ENCODE measurements around the gene CRMP1. TPM values are rescaled to one million over a fixed set of nuclear protein-coding genes. Genes with fewer than 3 reads are reported as not detected.

CRMP1 gene
- total and polyA plus RNA-seq, 9 of the 15 experiments (the other 6 are each of a cell fraction or from before 2014, with no cell fraction given) = 0.03 to 0.04 TPM; not detected in 7

DNA sequence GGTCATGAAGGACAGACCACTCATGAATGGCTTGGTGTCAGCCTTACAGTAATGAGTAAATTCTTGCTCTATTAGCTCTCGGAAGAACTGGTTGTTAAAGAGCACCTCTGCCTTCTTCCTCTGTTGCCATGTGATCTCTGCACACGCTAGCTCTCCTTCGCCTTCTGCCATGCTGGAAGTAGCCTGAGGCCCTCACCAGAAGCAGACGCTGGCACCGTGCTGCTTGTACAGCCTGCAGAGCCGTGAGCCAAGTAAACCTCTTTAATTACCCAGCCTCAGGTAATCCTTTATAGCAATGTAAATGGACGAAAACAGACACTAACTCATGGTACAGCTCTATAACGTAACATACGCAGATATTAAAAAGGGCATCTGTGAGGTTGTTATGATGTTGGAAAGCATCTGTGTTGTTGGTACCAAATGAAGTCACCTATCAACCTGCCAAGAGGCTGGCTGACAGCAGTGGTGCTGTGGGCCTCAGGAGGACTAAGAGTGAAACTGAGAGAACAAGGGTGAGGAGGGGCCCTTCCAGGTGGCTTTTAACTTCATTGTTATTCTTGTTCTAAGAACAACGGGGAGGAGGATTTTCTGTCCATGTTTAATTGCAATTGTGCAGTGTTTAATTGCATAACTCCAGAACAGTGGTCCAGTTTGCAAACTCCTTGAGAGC, 69.2 kb downstream of the CRMP1 start:
- WGBS (ENCODE audit: insufficient coverage, low coverage, missing lambda C conversion rate) = 21% methylated on average over 10 of the region's 10 CpGs
- in situ Hi-C loops (cut with MboI) = loop anchor here (25.0 kb wide), 1 partner anchor 1336 kb away; no protein-coding TSS in a partner anchor

More for the DNA sequence above, 69.2 kb downstream of the CRMP1 start:
- Histone ChIP-seq H4K20me1 (replicated peaks; ENCODE audit: control insufficient read depth, insufficient read depth, low read length) (no peaks in the 10 kb centered on the region; the same call in 1 of the 2 replicates), H3K27me3 (ENCODE audit: control insufficient read depth in 2 of 2, insufficient read depth in 2 of 2, low read length in 2 of 2) (peaks cover 6 to 12% of the 10 kb centered on the region in 2 experiments; a peak in 2 of 5 replicates), H3K36me3 (ENCODE audit: control insufficient read depth, insufficient read depth, low read length) (no peaks in the 10 kb centered on the region), H3K4me1 (replicated peaks in 1 of 2; ENCODE audit: control insufficient read depth in 2 of 2, insufficient read depth in 2 of 2, low read length in 2 of 2) (no peaks in the 10 kb centered on the region), H3K4me2 (ENCODE audit: insufficient read depth, low read length) (no peak overlapping the region), H3K27ac (ENCODE audit: extremely low read depth, low read depth, low read length) (no peak overlapping the region), H2AFZ (ENCODE audit: low read depth, low read length) (no peak overlapping the region), H3K4me3 (no peak overlapping the region), H3K9me3 (replicated peaks; ENCODE audit: control insufficient read depth, insufficient read depth, low read depth, low read length) (no peaks in the 10 kb centered on the region), H3K9me1 (ENCODE audit: control insufficient read depth, insufficient read depth, low read length) (no peaks in the 10 kb centered on the region), H3K9ac (ENCODE audit: insufficient read depth in 1 of 2, low read depth in 2 of 2, low read length in 2 of 2) (no peak overlapping the region), H3K79me2 (ENCODE audit: control insufficient read depth, insufficient read depth, low read length) (no peaks in the 10 kb centered on the region)
- TF ChIP-seq MCM7 (IDR thresholded peaks at IDR 0.05) (no peak), ADNP (tag; IDR thresholded peaks at IDR 0.05) (no peak), KHSRP (IDR thresholded peaks at IDR 0.05) (no peak), ZNF76 (CRISPR knock-in tag; IDR thresholded peaks at IDR 0.05; ENCODE audit: borderline replicate concordance) (no peak), RBM22 (IDR thresholded peaks at IDR 0.05; ENCODE audit: low read depth, low read length, poor library complexity, severe bottlenecking) (no peak), RFX5 (IDR thresholded peaks at IDR 0.05; ENCODE audit: low read depth, low read length) (no peak), TAF15 (IDR thresholded peaks at IDR 0.05; ENCODE audit: low read depth, low read length) (no peak), MIER1 (IDR thresholded peaks at IDR 0.05; ENCODE audit: low read depth) (no peak), ESRRB (CRISPR knock-in tag; IDR thresholded peaks at IDR 0.05; ENCODE audit: borderline replicate concordance) (no peak), POLR2H (tag; IDR thresholded peaks at IDR 0.05; ENCODE audit: low read depth) (no peak), NR2F6 (CRISPR knock-in tag; IDR thresholded peaks at IDR 0.05) (no peak), KLF1 (tag; IDR thresholded peaks at IDR 0.05) (no peak), DDX20 (tag; IDR thresholded peaks at IDR 0.05; ENCODE audit: low read depth) (no peak), ILF3 (IDR thresholded peaks at IDR 0.05; ENCODE audit: borderline replicate concordance) (no peak), ZNF316 (IDR thresholded peaks at IDR 0.05) (no peak)
- TF ChIP-seq, protein P1, sequence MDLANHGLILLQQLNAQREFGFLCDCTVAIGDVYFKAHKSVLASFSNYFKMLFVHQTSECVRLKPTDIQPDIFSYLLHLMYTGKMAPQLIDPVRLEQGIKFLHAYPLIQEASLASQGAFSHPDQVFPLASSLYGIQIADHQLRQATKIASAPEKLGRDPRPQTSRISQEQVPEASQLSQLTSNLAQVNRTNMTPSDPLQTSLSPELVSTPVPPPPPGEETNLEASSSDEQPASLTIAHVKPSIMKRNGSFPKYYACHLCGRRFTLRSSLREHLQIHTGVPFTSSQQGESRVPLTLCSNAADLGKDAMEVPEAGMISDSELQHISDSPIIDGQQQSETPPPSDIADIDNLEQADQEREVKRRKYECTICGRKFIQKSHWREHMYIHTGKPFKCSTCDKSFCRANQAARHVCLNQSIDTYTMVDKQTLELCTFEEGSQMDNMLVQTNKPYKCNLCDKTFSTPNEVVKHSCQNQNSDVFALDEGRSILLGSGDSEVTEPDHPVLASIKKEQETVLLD (IDR thresholded peaks at IDR 0.05) = no peak
- TF ChIP-seq, protein P2, sequence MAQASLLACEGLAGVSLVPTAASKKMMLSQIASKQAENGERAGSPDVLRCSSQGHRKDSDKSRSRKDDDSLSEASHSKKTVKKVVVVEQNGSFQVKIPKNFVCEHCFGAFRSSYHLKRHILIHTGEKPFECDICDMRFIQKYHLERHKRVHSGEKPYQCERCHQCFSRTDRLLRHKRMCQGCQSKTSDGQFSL (CRISPR knock-in tag; IDR thresholded peaks at IDR 0.05) = no peak
- TF ChIP-seq, protein P2 (tag; IDR thresholded peaks at IDR 0.05) = no peak
- ATAC-seq = no peak
- no peak for DNase-seq (ENCODE audit: extremely low read depth in 1 of 4, low spot score in 3 of 4)
- intact Hi-C loops (cut with micrococcal nuclease) = no loop called here
- FAIRE-seq = no peak
- no TSS peak for BruUV-seq (replicated peaks)
- ChIA-PET POLR2A (no interaction called here), CTCF (ENCODE audit: low intra/inter-chr PET ratio) (no interaction called here)
